K562 (cell line): ENCODE measurements around the gene FUCA2. TPM values are rescaled to one million over a fixed set of nuclear protein-coding genes. Genes with fewer than 3 reads are reported as not detected.

ENCODE experiments used
- ARHGAP35 ChIP-seq: fragments of 450-650 bp; IDR thresholded peaks from 2 replicates; pipeline ENCODE4 v1.6.1; 2018; ENCODE audit not compliant: partially characterized antibody
- BMI1 ChIP-seq: fragments of 150-350 bp; IDR thresholded peaks from 2 replicates; pipeline ENCODE4 v1.6.1; 2014; ENCODE audit warnings: low read length
- CEBPB ChIP-seq: fragments of 450-650 bp; IDR thresholded peaks from 2 replicates; pipeline ENCODE4 v1.6.1; 2016; ENCODE audit warnings: missing genetic modification characterization, missing compliant biosample characterization
- CEBPG ChIP-seq, 3 experiments: fragments of 200-800 bp in 1 of 3; sonication (Bioruptor generic) in 1 of 3; sonication (generic) in 1 of 3; formaldehyde crosslinking in 1 of 3; IDR thresholded peaks in 2 of 3; conservative IDR thresholded peaks in 1 of 3; 2 replicates each; pipeline versions ENCODE4 v1.6.1 to v1.8.0; 2016 to 2022; ENCODE audit warnings: missing compliant biosample characterization in 2 of 3, missing genetic modification characterization in 2 of 3, mild to moderate bottlenecking in 1 of 3, missing genetic modification reagents in 1 of 3
- DIDO1 ChIP-seq: fragments of 450-650 bp; IDR thresholded peaks from 2 replicates; pipeline ENCODE4 v1.6.1; 2016; ENCODE audit warnings: low read depth, missing biosample characterization, missing genetic modification characterization
- DMBX1 ChIP-seq: fragments of 250-450 bp; sonication (Bioruptor Pico); IDR thresholded peaks from 2 replicates; pipeline ENCODE4 v1.8.0; 2022; ENCODE audit warnings: inconsistent platforms, mild to moderate bottlenecking, moderate library complexity, borderline replicate concordance
- ELK1 ChIP-seq: sonication (generic); formaldehyde crosslinking; IDR thresholded peaks from 2 replicates; pipeline ENCODE4 v1.8.1; 2022; ENCODE audit warnings: missing genetic modification reagents
- ESRRA ChIP-seq: fragments of 450-650 bp; IDR thresholded peaks from 2 replicates; pipeline ENCODE4 v1.6.1; 2014; ENCODE audit warnings: low read depth, mild to moderate bottlenecking, moderate library complexity, borderline replicate concordance
- IRF1 ChIP-seq: sonication (generic); formaldehyde crosslinking; IDR thresholded peaks from 2 replicates; pipeline ENCODE4 v1.8.0; 2022; ENCODE audit warnings: missing genetic modification reagents, mild to moderate bottlenecking, borderline replicate concordance
- MECOM ChIP-seq: fragments of 250-450 bp; sonication (Bioruptor Pico); IDR thresholded peaks from 2 replicates; pipeline ENCODE4 v1.8.0; 2022; ENCODE audit warnings: inconsistent platforms
- NCOA1 ChIP-seq: fragments of 450-650 bp; IDR thresholded peaks from 2 replicates; pipeline ENCODE4 v1.6.1; 2016; ENCODE audit warnings: low read depth
- NELFE ChIP-seq: IDR thresholded peaks from 2 replicates; pipeline ENCODE4 v1.6.1; 2011; ENCODE audit warnings: mild to moderate bottlenecking; ENCODE audit not compliant: insufficient read depth, insufficient read length
- NR2C2 ChIP-seq, 2 experiments: fragments of 200-800 bp in 1 of 2; sonication (Bioruptor generic) in 1 of 2; sonication (generic) in 1 of 2; formaldehyde crosslinking in 1 of 2; IDR thresholded peaks; 2 replicates each; pipeline versions ENCODE4 v1.6.1 to v1.8.0; 2016 to 2022; ENCODE audit warnings: mild to moderate bottlenecking in 1 of 2, missing compliant biosample characterization in 1 of 2, missing genetic modification characterization in 1 of 2, missing genetic modification reagents in 1 of 2
- RBM34 ChIP-seq: fragments of 200-400 bp; formaldehyde crosslinking; IDR thresholded peaks from 2 replicates; pipeline ENCODE4 v1.6.1; 2018; ENCODE audit warnings: low read length, borderline replicate concordance; ENCODE audit not compliant: insufficient read depth
- TCF3 ChIP-seq: sonication (generic); formaldehyde crosslinking; IDR thresholded peaks from 2 replicates; pipeline ENCODE4 v1.4.0; 2020; ENCODE audit warnings: mild to moderate bottlenecking, missing genetic modification reagents
- ZBED1 ChIP-seq: IDR thresholded peaks from 2 replicates; pipeline ENCODE4 v1.6.1; 2014
- ZKSCAN8 ChIP-seq: fragments of 200-800 bp; sonication (Bioruptor generic); IDR thresholded peaks from 2 replicates; pipeline ENCODE4 v1.6.1; 2016; ENCODE audit warnings: missing genetic modification characterization, missing compliant biosample characterization
- ZNF212 ChIP-seq: fragments of 450-650 bp; formaldehyde crosslinking; IDR thresholded peaks from 2 replicates; pipeline ENCODE4 v1.4.0; 2020; ENCODE audit warnings: mild to moderate bottlenecking
- ZNF224 ChIP-seq: sonication (generic); formaldehyde crosslinking; IDR thresholded peaks from 2 replicates; pipeline ENCODE4 v1.8.0; 2022; ENCODE audit warnings: mild to moderate bottlenecking, missing genetic modification reagents
- polyA plus RNA-seq, 8 experiments: library from polyadenylated mRNA; depleted of rRNA in 4 of 8; stranded (reverse) in 5 of 8; unstranded in 3 of 8; fragments of >200 nt; fragmentation: Nextera tagmentation in 2 of 8; fragmentation: Illumina TruSeq in 1 of 8; extraction: Ambion mirVana in 2 of 8; extraction: Trizol in 1 of 8; gene quantifications; 2 replicates each; pipeline versions ENCODE4 v1.2.1 to v1.2.3, GENCODE V29; 2011 to 2014; ENCODE audit warnings: inconsistent platforms in 1 of 8, missing spikeins in 1 of 8
- total RNA-seq, 7 experiments: library from RNA; depleted of rRNA in 6 of 7; stranded (reverse); fragments of >200 nt in 6 of 7; fragmentation: Illumina TruSeq in 2 of 7; extraction: Trizol in 2 of 7; gene quantifications; 2 replicates each; pipeline versions ENCODE4 v1.2.1 to v1.2.3, GENCODE V29; 2011 to 2021; ENCODE audit warnings: low replicate concordance in 1 of 7
- TF ChIP-seq, protein P1 (sequence below): fragments of 450-650 bp; IDR thresholded peaks from 2 replicates; pipeline ENCODE4 v1.6.1; 2017; ENCODE audit warnings: antibody characterized with exemption, mild to moderate bottlenecking
- TF ChIP-seq, protein P2 (sequence below): fragments of 250-450 bp; sonication (Bioruptor Pico); IDR thresholded peaks from 2 replicates; pipeline ENCODE4 v1.5.0; 2021

FUCA2 gene
- total and polyA plus RNA-seq, 9 of the 15 experiments (the other 6 are each of a cell fraction or from before 2014, with no cell fraction given) = 20.6 to 112 (median 79.3) TPM

DNA sequence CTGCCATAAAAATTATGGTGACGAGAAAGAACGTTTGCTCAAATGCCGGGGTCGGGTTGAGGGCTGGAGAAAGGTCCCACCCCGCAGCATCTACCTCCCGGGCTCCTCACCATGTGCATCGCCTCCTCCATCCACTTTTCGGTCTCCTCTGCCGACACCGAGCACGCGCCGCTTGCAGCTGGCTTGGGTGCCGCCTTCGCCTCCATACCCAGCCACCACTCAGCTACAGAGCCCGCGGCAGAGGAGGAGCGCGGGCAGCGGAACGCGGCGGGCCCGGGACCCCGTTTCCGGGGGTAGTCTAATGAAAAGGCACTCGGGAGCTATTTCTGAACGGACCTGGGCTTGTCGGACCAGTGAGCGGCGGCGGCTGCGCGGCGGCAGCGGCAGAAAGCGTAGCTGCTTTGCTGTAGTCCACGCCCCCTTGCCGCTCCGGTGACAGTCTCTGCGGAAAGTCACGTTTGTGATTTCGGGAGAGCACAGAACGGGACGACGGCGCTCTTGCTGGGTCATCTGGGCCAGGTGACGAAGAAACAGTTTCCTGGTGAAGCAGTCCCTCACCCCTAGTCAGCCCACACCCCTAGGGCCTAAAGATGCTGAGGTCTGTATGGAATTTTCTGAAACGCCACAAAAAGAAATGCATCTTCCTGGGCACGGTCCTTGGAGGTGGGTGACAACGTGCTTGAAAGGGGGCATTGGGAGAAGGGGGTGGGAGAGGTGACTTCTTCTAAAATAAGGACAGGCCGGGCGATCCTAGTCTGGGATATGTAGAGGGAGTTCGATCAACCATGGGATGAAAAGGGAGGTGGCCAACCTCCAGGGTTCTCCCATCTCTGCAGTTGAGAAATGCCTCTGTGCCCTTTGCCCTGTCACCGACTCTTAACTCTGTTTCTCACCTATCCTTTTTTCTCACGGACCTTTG, 60.8 kb downstream of the FUCA2 start, which contains the start of the genes ADAT2 and PEX3 (continued):
- TF ChIP-seq, protein P1, sequence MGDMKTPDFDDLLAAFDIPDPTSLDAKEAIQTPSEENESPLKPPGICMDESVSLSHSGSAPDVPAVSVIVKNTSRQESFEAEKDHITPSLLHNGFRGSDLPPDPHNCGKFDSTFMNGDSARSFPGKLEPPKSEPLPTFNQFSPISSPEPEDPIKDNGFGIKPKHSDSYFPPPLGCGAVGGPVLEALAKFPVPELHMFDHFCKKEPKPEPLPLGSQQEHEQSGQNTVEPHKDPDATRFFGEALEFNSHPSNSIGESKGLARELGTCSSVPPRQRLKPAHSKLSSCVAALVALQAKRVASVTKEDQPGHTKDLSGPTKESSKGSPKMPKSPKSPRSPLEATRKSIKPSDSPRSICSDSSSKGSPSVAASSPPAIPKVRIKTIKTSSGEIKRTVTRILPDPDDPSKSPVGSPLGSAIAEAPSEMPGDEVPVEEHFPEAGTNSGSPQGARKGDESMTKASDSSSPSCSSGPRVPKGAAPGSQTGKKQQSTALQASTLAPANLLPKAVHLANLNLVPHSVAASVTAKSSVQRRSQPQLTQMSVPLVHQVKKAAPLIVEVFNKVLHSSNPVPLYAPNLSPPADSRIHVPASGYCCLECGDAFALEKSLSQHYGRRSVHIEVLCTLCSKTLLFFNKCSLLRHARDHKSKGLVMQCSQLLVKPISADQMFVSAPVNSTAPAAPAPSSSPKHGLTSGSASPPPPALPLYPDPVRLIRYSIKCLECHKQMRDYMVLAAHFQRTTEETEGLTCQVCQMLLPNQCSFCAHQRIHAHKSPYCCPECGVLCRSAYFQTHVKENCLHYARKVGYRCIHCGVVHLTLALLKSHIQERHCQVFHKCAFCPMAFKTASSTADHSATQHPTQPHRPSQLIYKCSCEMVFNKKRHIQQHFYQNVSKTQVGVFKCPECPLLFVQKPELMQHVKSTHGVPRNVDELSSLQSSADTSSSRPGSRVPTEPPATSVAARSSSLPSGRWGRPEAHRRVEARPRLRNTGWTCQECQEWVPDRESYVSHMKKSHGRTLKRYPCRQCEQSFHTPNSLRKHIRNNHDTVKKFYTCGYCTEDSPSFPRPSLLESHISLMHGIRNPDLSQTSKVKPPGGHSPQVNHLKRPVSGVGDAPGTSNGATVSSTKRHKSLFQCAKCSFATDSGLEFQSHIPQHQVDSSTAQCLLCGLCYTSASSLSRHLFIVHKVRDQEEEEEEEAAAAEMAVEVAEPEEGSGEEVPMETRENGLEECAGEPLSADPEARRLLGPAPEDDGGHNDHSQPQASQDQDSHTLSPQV = no peak
- TF ChIP-seq NR2C2 (CRISPR knock-in tag; IDR thresholded peaks at IDR 0.05) (peak; percentile 39; the same call in 1 of the 2 replicates), NR2C2 (tag; IDR thresholded peaks at IDR 0.05) (peak; percentile 67), ESRRA (peak; percentile 75), RBM34 (no peak), DIDO1 (tag) (peak; percentile 99), ZNF224 (CRISPR knock-in tag) (no peak), NELFE (no peak), BMI1 (no peak; the same call in 1 of the 2 replicates), CEBPB (tag) (no peak), DMBX1 (peak; percentile 58; the same call in 1 of the 2 replicates), IRF1 (CRISPR knock-in tag) (no peak), ZKSCAN8 (CRISPR knock-in tag) (no peak), MECOM (CRISPR knock-in tag) (no peak), ARHGAP35 (no peak), CEBPG (CRISPR knock-in tag; IDR thresholded peaks at IDR 0.05) (no peak), CEBPG (tag; conservative IDR thresholded peaks at IDR 0.05 in 1 of 2, IDR thresholded peaks at IDR 0.05 in 1 of 2) (no peak), ZBED1 (no peak), NCOA1 (peak; percentile 99), ZNF212 (CRISPR knock-in tag) (no peak), ELK1 (CRISPR knock-in tag) (no peak), TCF3 (CRISPR knock-in tag) (peak; percentile 49)
- TF ChIP-seq, protein P2, sequence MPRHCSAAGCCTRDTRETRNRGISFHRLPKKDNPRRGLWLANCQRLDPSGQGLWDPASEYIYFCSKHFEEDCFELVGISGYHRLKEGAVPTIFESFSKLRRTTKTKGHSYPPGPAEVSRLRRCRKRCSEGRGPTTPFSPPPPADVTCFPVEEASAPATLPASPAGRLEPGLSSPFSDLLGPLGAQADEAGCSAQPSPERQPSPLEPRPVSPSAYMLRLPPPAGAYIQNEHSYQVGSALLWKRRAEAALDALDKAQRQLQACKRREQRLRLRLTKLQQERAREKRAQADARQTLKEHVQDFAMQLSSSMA (CRISPR knock-in tag) = no peak
